ENCODE results near the gene CREBBP.

GRCh38 chr16:3837851-3838586 lies 42.5 kb downstream of the CREBBP start:
- TF ChIP-seq, protein P1, sequence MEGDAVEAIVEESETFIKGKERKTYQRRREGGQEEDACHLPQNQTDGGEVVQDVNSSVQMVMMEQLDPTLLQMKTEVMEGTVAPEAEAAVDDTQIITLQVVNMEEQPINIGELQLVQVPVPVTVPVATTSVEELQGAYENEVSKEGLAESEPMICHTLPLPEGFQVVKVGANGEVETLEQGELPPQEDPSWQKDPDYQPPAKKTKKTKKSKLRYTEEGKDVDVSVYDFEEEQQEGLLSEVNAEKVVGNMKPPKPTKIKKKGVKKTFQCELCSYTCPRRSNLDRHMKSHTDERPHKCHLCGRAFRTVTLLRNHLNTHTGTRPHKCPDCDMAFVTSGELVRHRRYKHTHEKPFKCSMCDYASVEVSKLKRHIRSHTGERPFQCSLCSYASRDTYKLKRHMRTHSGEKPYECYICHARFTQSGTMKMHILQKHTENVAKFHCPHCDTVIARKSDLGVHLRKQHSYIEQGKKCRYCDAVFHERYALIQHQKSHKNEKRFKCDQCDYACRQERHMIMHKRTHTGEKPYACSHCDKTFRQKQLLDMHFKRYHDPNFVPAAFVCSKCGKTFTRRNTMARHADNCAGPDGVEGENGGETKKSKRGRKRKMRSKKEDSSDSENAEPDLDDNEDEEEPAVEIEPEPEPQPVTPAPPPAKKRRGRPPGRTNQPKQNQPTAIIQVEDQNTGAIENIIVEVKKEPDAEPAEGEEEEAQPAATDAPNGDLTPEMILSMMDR (IDR thresholded peaks at IDR 0.05) = no peak
- TF ChIP-seq POLR2A (IDR thresholded peaks at IDR 0.05) (no peak), POLR2AphosphoS5 (IDR thresholded peaks at IDR 0.05) (no peak), EP300 (IDR thresholded peaks at IDR 0.05) (no peak)
